Stimulated activated CD4-positive, alpha-beta T cell treated with anti-CD3 and anti-CD28 coated beads, Interleukin-2, amount 100 ng/mL, for 24 hours (primary cell): ENCODE measurements around the gene CCDC71.

Experiments
- DNase-seq, 2 donors: peaks; one replicate each; pipeline ENCODE4 v3.0.0-alpha.2; 2020

CCDC71 gene

DNA sequence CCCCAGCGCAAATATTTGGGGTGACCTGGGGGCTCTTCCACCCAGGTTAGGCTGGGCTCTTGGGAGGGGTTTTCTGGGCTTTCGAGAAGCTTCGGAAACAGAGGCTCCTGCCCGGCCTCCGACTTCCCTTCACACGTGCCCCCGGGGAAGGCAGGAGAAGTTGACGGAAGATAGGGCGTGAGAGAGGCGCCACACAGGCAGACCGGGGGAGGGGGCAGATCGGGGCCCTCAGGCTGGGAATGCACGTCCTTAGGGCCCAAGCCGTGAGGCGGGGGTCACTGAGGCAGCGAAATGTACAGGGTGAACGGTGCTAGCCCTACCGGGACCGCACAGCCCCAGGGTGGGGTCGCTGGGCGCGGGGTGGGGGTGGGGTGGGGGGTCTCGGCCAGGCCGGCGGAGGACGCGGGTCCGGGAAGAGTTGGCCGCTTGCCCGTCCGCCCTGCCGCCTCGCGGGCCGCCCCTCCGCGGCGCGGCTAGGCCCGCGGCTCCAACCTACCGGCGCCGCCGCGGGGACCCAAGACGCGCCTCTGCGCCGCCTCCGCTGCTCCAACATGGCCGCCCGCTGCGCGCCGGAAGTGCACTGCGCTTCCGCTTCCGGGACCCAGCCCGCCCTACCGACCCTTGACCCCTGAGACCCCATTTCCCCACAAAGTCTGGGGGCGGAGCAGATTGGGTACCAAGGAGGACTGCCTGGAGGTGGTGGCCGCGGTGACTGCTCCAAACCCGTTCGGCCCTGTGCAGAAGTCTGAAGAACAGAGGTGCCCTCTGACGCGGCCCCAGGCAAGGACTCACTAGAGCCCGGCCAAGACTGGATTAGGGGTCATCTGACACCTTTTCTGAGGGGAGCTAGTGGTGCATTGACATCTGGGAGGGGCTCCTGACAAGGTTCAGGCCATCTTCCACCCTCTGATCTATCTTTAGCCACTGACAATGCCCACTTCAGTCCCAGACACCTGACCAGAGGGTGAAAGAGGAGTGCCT, at the start of gene CCDC71:
Gene CCDC71 (minus strand): TSS at position 561 of the 981 bp plus-strand sequence. CDS start 2,123 bp downstream, outside the sequence.
- peak; percentile 79 to 82 for DNase-seq

DNA sequence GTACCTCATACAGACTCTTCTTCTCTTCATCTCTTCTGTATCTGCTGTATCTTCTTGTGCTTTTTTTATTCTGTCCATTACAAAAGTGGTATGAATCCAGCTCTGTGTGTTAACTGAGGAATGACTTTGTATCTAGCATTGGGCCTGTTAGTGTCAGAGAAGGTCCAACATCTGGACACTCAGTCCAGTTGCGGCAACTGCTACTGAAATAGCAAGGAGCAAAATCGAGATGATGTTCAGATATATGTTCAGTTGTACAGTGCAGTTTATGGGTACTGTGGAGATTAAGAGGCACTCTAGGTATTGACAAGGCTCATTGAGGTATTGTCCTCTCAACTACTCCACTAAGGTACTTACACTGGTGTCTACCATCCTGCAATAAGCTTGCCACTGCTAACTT, 47.9 kb upstream of the CCDC71 start:
- DNase-seq = no peak

GRCh38 chr3:49213541-49213943, 47.4 kb upstream of the CCDC71 start:
- DNase-seq = no peak

DNA sequence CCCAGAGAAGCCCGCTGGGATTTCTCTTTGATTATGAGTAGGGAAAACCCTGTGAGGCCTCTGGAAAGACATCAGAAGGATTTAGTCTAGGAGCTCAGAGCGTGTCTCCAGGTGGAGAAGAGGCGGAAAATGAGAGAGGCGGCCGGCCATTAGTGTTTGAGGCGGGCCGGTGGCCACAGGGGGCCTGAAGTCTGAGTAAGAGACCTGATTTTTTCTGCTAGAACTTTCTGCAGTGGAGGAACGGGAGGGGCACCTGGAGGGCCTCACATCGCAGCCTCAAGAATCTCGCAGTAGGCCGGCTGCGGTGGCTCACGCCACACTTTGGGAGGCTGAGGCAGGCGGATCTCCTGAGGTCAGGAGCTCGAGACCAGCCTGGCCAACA, 33.8 kb upstream of the CCDC71 start:
- DNase-seq = no peak

GRCh38 chr3:49199239-49199899, 33.2 kb upstream of the CCDC71 start:
- peak in 1 of 2 donors; percentile 37 for DNase-seq

DNA sequence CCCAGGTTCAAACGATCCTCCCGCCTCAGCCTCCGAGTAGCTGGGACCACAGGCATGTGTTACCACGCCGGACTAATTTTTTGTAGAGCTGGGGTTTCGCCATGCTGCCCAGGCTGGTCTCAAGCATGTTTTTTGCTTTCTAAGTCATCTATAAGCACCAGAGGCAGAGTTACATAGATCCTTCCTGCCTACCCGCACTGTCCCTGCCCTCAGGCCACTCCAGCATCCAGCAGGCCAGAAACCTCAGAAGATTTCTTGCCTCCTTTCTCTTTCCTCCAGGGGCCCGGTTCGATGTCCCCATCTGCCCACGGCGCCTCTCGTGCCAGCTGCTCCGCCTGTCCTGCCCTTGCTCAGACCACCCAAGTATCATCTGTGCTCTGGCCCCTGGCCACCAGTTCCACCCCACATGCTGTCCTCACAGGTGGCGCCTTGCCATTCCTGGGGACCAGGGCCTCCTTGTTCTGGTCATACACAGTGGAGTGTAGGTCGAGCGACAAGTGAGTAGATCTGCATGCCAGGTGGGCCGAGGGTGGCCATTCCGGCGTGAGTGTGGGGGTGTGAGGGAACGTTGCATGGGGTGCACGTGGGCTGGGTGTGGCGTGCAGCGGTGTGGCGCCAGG, 32.6 kb upstream of the CCDC71 start:
- no peak for DNase-seq

GRCh38 chr3:49198161-49198560, 32.0 kb upstream of the CCDC71 start:
- DNase-seq = no peak

DNA sequence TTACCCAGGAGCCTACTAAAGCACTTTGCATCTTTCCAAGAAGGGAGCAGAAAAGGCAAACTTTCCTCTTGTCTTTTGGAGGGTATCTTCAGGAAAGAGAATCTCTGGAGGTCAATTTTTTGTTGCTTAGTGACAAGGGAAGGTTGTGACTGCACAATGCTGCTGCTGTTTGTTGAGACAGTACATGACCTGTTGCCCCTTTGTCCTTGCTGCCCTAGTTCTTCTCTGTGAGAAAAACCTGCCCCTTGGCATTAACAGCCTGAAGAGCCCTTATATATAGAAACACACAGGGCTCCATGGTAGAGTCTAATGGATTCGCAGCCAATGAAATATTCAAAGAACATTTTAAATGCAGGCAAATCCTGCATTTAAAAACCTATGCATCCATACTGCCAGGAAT, 25.6 kb upstream of the CCDC71 start:
- no peak for DNase-seq

DNA sequence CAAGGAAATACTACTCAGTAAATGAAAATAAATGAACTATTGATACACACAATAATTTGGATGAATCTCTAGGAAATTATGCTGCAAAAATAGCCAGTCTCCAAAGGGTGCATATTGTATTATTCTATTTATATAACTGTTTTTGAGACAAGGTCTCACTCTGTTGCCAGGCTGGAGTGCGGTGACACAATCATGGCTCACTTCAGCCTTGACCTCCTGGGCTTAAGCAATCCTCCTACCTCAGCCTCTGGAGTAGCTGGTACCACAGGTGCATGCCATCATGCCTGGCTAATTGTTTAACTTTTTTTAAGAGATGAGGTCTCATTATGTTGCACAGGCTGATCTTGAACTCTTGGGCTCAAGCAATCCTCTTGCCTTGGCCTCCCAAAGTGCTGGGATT, 17.7 kb upstream of the CCDC71 start:
- DNase-seq = no peak

GRCh38 chr3:49182682-49183081, 16.6 kb upstream of the CCDC71 start:
- DNase-seq = no peak

GRCh38 chr3:49181351-49181750, 15.2 kb upstream of the CCDC71 start:
- DNase-seq = no peak

GRCh38 chr3:49180116-49180515, 14.0 kb upstream of the CCDC71 start:
- DNase-seq = no peak

DNA sequence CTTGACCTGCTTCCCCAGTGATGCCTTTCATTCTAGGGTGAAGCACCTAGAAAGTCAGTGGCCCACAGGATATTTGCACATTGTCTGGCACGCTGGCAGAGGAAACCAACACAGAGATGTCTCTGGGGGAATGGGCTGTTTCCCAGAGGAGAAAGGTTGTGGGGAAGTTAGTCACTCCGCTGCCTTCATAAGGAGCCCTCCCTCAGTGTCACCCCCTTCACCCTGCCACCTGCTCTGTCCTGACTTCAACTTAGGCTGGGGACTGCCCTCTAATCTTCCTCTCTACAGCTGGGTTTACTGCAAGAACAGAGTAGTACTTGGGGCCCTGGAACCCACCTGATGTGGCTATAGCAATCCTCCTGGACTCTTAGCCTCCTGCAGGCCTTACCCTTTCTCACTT, 10.9 kb upstream of the CCDC71 start:
- no peak for DNase-seq

- no peak for DNase-seq
Measured at GRCh38 chr3:49175530-49175929, 9.4 kb upstream of the CCDC71 start.

DNA sequence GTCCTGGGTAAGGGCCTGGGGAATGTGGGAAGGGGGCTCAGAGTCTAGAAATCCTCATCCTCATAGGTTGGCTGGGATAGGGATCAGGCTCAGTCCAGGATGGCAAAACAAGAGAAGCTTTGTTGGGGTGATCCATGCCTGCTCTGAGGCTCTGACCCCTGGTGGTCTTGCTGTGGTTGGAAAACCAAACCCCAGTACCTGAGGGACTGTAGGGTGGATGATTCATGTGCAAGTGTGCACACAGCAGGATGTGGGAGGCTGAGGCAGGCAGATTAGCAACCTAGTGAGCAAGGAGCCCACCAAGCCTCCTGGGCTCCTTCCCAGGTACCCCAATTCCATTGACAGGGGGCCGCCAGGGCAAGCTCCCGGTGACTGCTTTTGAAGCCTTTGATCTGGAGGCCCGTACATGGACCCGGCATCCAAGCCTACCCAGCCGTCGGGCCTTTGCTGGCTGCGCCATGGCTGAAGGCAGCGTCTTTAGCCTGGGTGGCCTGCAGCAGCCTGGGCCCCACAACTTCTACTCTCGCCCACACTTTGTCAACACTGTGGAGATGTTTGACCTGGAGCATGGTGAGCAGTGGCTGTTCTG, 8.4 kb upstream of the CCDC71 start:
- DNase-seq = no peak

- no peak for DNase-seq
Measured at GRCh38 chr3:49173792-49174170, 7.7 kb upstream of the CCDC71 start.

GRCh38 chr3:49173116-49173791, 7.1 kb upstream of the CCDC71 start:
- DNase-seq = no peak

GRCh38 chr3:49172551-49173041, 6.5 kb upstream of the CCDC71 start:
- DNase-seq = no peak

GRCh38 chr3:49171775-49172500, 5.8 kb upstream of the CCDC71 start:
- no peak for DNase-seq

DNA sequence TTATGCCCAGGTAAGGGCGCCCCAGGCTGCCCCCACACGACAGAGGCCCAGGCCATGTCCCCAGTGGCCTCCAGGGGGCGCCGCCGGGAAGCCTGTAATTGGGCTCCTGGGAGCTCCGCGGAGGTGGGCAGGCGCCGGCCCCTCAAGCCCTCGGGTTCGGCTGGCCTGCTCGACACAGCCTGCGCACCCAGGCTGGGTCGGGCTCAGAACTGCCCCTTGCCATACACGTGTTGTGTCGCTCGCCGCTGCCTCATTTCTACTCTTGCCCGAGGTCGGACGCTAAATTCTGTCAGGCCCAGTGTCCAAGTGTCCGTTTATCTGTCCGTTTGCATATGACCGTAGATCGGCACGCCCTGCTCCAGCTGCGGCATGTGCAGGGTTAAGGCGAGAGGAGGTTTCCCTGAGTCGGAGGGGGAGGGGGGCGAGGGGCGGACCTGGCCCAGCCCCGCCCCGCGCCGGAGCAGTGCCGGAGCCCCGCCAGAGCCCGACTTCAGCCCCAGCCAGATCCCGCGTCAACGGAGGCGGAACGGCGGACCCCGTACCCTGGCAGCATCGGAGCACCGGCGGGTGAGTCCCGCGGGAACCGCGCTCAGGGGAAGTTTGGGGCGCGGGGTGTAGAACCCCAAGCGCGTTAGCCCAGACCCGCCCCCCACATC, 5.1 kb upstream of the CCDC71 start, which contains the start of gene KLHDC8B:
Gene KLHDC8B (plus strand): TSS at position 480 of the 656 bp plus-strand sequence. CDS start 1,172 bp downstream, outside the sequence.
- peak; percentile 89 to 91 for DNase-seq

DNA sequence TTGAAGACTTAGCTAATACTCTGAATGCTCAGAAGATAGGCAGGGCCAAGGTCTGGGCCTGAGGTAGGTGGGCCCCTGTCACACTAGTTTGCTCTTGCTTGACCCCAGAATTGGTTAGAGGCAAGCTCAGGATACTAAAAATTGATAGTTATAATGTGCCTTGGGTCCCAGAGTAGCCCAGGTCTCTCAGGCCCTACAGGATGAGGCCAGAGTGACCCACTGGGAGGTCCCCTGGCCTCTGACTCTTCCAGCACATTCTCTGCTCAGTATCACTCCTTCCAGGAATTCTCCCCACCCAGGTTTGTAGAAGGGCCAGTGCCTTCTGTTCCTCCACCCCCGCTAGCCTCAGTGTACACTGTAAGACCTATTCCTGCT, 4.6 kb upstream of the CCDC71 start:
- no peak for DNase-seq
